GM21825 (cell line): ENCODE results near the gene CDC23.
"Not testable (repeated sequence)": the region's sequence is repeated elsewhere in the genome, so short reads cannot be mapped to it uniquely, and the experiment has no call there.

Source experiments
- ATAC-seq: cut with Tn5 transposase; IDR thresholded peaks from one replicate; pipeline ENCODE4 v1.9.1; 2021; ENCODE audit warnings: mild to moderate bottlenecking, moderate library complexity; ENCODE audit not compliant: unreplicated experiment

The CDC23 gene

GRCh38 chr5:138223532-138223931, 10.4 kb upstream of the CDC23 start:
- no peak for ATAC-seq

DNA sequence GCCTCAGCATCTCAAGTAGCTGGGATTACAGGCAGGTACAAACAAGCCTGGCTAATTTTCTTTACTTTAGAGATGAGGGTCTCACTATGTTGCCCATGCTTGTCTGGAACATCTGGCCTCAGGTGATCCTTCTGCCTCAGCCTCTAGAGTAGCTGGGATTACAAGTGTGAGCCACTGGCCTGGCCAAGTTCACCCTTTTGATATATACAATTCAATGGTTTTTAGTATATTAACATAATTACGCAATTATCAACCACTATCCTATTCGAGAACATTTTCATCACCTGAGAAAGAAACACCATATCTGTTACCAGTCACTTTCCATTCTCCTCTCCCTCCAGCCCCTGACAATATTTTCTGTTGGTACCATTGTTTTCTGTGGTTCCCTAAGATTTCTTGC, 3.7 kb upstream of the CDC23 start:
- ATAC-seq: no peak

DNA sequence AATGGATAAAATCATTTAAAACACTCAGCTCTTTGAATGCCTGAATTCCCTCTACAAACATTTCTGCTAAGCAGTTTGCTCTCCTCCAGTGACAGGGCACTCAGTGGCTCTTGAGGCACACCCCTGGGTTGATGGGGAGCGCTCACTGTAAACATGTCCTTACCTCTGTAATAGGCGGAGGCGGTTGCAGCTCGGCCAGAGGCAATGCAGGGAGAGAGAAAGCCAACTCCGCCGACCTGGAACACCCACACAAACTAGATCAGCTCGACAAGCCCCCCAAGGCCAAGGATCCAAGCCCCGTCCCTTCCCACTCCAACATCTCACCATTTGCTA, 329 bp downstream of the CDC23 start:
- ATAC-seq: peak; percentile 20

DNA sequence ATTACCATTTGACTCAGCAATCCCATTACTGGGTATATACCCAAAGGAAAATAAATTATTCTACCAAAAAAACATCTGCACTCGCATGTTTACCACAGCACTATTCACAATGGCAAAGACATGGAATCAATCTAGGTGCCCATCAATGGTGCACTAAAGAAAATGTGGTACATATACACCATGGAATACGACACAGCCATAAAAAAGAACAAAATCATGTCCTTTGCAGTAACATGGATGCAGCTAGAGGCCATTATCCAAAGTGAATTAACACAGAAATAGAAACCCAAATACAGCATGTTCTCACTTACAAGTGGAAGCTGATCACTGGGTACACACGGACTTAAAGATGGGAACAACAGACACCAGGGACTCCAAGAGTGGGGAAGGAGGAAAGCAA, 2.1 kb downstream of the CDC23 start:
- no peak for ATAC-seq

DNA sequence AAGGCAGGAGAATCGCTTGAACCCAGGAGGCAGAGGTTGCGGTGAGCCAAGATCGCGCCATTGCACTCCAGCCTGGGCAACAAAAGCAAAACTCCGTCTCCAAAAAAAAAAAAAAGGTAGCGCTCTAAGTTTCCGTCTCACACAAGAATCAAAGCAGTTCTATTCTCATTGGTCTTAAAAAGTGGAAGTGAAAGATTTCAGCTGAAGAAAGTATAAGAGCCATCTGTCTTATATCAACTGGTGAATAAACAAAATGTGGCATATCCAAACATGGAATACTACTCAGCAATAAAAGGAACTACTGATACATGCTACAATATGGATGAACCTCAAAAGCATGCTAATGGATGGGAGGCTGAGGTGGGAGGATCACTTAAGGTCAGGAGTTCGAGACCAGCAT, 19.3 kb downstream of the CDC23 start:
- ATAC-seq: not testable (repeated sequence)

- ATAC-seq: no peak
These were observed 20.3 kb downstream of the CDC23 start for GRCh38 chr5:138192826-138193225.

DNA sequence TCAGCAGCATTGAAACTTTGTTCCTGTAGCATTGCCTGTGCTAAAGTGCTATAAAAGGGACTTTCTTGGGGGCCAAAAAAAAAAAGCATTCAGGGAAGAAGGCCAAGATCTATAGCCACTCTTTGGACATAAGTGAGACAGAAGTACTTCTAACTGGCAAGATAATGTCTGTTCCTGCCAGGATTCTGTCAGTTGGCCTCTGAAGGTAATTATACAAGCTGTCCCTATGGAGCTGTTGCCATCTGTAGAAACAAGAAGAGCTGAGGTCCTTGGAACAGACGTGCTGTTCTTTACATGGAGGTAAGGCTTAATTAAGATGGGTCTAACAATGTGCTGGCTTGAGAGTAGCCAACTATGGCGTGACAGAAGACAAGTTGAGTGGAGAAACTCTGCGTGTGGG, 24.5 kb downstream of the CDC23 start:
- no peak for ATAC-seq

GRCh38 chr5:138186002-138186447, 27.1 kb downstream of the CDC23 start:
- ATAC-seq: no peak

DNA sequence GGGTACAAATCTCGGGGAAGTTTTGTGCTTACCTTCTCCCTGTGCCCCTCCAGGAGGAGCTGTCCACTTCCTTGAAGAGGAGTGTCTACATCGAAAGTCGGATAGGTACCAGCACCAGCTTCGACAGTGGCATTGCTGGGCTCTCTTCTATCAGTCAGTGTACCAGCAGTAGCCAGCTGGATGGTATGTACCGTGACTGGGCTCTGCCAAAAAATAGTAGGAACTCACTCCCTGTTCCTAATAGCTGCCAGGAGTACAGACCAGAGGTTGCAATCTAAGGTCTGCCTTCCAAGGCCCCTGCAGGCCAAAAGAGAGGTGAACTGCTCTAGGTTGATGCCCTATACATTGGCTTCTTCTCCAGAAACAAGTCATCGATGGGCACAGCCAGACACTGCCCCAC, 30.3 kb downstream of the CDC23 start:
- ATAC-seq: no peak

GRCh38 chr5:138180841-138181240, 32.3 kb downstream of the CDC23 start:
- ATAC-seq: no peak

DNA sequence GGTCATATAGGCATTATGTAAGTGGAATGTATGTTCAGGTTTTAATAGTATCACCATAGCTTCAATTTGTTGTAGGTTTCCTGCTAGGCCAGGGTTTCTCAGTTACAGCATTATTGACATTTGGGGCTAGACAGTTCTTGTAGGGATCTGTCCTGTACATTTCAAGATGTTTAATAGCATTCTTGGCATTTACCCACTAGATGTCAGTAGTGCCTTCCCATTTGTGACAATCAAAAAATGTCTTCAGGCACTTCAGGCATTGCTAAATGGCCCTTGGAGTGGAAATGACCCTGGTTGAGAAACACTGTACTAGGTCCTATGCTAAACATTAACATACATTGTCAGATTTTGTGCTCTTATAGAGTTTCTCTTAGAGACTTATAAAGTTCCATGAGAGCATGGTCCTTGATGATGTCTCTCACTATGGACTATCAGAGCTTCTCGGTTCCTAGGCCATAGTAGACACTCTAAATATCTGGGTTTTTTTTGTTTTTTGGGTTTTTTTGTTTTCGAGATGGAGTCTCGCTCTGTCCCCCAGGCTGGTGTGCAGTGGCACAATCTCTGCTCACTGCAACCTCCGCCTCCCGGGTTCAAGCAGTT, 32.8 kb downstream of the CDC23 start:
- no peak for ATAC-seq

DNA sequence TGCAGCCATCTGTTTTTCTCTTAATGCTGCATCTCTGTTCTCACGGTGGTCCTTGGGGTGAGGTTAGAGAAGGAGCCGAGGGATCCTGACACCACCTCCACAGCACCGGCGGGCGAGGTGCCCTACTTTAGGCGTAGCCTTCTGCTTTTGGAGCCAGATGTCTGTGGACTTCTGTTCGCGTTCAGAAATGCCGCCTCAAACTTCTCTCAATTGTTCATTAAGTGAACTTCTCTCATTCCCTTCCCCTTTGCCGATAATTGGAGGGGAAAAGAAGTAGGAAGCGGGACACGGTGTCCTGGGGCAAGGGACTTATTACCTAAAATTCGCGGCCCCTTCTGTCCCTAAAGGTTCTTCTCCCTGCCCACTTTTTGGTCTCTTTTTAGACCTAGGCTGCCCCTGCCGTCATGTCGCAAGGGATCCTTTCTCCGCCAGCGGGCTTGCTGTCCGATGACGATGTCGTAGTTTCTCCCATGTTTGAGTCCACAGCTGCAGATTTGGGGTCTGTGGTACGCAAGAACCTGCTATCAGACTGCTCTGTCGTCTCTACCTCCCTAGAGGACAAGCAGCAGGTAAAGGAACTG, 33.8 kb downstream of the CDC23 start:
- no peak for ATAC-seq

- peak; percentile 77 for ATAC-seq
These were observed 34.4 kb downstream of the CDC23 start, which contains the start of the genes BRD8 and KIF20A for GRCh38 chr5:138178516-138179276. BRD8 (minus strand) TSS chr5:138178630; CDS start chr5:138178614, 16 bp downstream. KIF20A (plus strand) TSS chr5:138179112; CDS start chr5:138179681, 569 bp downstream.

DNA sequence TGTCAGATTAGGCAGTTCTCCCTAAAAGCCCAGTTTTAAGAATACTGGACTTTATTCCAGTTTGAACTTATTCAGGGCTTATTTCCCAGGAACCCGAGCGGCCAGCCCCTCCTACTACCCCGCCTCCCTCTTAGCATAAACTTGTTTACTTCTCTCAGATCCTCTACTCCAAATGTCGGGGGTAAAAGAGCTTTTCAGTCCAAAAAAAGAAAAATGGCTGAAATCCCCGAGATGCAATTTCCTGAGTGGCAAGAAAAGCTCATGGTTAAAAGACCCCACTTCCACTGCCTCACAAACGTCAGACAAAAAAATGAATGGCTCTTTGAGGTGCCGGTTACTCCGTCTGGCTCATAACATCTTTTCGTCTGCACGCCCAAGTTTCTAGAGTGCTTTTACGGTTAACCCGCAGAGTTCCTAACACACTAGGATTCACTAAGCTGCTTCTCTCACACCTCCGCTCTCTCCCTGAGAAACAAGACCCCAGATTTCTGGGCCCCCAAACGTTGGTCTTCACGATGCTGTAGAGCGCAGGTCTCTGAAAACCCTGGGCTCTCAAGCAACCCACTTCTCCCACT, 35.1 kb downstream of the CDC23 start:
- no peak for ATAC-seq

- no peak for ATAC-seq
These were observed 42.8 kb downstream of the CDC23 start for GRCh38 chr5:138170299-138170698.

DNA sequence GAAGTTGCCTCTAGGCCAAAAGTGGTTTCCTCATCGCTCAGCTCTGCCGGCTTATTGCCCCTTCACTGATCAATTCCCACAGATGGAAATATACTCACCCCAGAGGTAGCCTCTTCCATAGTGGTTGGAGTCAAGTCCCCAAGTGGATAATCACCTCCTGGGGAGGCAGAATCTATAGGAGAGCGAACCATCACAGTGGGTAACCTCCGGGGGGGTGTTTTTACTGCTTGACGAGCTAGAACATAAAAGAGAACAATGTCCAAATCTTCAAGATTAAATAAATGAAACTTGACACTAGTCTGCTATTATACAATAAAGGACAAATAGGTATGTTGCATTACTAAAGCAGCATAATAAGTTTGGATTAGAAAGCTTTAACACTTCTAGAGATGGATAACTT, 44.0 kb downstream of the CDC23 start:
- no peak for ATAC-seq

DNA sequence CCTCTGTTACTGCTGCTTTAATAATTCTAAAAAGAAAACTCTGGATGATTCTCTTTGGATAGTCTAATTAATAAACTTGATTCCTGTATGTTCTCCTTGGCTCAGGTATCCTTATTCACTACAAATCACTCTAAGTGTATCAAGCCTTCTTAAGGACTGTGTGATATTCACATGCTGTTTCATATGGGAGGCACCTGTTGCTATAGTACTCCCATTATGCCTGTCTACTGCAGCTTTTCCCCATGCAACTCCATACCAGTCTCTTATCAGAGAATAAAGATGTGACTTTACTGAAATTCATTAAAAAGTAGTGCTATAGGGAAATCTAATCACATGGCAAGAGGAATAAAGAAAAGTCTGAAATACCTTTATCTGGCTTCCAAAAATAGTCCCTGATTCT, 49.4 kb downstream of the CDC23 start:
- ATAC-seq: no peak

DNA sequence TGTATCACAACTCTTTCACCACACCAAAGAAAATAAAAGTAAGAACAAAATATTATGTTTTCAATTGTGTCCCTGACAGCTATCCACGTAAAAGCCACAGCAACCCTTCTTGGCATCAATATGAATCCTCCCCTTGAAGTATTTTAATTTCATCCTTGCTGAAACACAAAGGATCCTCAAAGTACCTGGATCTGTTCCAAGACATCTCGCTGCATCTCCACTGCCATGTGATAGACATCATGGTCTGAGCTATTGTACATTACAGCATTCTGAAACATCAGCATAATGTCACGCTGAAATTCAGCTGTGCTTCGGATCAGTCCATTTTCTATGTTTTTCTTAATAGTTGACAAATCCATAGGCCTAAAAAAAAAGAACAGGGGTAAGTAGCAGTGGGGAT, 52.4 kb downstream of the CDC23 start:
- ATAC-seq: no peak

GRCh38 chr5:138159666-138160065, 53.5 kb downstream of the CDC23 start:
- no peak for ATAC-seq

DNA sequence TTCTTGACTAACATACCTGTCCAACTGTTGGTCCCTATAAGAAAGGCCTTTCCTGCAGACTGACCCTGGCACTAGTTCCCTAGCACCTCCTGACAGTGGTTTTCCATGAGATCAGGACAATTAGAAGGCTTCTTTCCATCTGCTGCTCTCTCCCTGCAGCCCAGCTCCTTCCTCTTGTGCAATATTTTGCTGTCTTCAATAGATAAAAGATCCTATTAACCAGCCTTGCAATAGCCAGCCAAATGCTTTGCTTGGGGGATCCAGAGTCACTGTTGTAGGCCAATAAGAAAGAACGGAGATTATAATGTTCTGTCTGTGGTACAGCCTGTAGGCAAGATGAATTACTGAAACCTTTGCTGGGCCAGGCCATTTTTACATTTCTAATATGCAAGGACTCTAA, 55.5 kb downstream of the CDC23 start:
- no peak for ATAC-seq

- ATAC-seq: not testable (repeated sequence)
These were observed 57.1 kb downstream of the CDC23 start for GRCh38 chr5:138155977-138156376.

GRCh38 chr5:138149530-138149929, 63.6 kb downstream of the CDC23 start:
- ATAC-seq: no peak
